Neural progenitor cell (in vitro differentiated cells): ENCODE data around the gene PHF20.

ENCODE experiments used
- CTCF ChIP-seq: fragments of 200-600 bp; sonication (generic); IDR thresholded peaks from 2 replicates; pipeline ENCODE4 v1.5.1; 2017; ENCODE audit warnings: antibody characterized with exemption, mild to moderate bottlenecking
- EZH2 ChIP-seq: fragments of 200-600 bp; sonication (generic); IDR thresholded peaks from 2 replicates; pipeline ENCODE4 v1.6.1; 2017; ENCODE audit warnings: antibody characterized with exemption, mild to moderate bottlenecking, moderate library complexity
- EZH2phosphoT487 ChIP-seq: fragments of 200-600 bp; sonication (generic); IDR thresholded peaks from 2 replicates; pipeline ENCODE4 v1.6.1; 2017; ENCODE audit warnings: antibody characterized with exemption

GRCh38 chr20:35908007-35908406, 136.2 kb downstream of the PHF20 start:
- TF ChIP-seq CTCF, result no peak
- TF ChIP-seq EZH2, result no peak
- TF ChIP-seq EZH2phosphoT487, result no peak
